Vagina (tissue), 2 donors: ENCODE measurements around the gene NXPH1.

Experiments used
- CTCF ChIP-seq, 3 experiments: fragments of 450-650 bp in 2 of 3; fragments of 200-600 bp in 1 of 3; sonication (generic) in 1 of 3; IDR thresholded peaks; one replicate each; pipeline ENCODE4 v1.5.1; 2017 to 2019; ENCODE audit warnings: antibody characterized with exemption in 3 of 3, mild to moderate bottlenecking in 2 of 3, moderate library complexity in 2 of 3
- POLR2AphosphoS5 ChIP-seq, 2 donors: sonication (generic); formaldehyde crosslinking; IDR thresholded peaks; one replicate each; pipeline ENCODE4 v1.9.0; 2017; ENCODE audit warnings: antibody characterized with exemption in 2 of 2, mild to moderate bottlenecking in 2 of 2, low read depth in 1 of 2; ENCODE audit not compliant: insufficient read depth in 1 of 2

GRCh38 chr7:8561449-8561848 is 128.0 kb downstream of the NXPH1 start:
- TF ChIP-seq POLR2AphosphoS5 (IDR thresholded peaks at IDR 0.05; ENCODE audit: insufficient read depth in 1 of 2, low read depth in 1 of 2) (no peak), CTCF (IDR thresholded peaks at IDR 0.05) (no peak)
